22Rv1 (cell line): ENCODE measurements around the gene GMDS.

ENCODE experiments used
- CTCF ChIP-seq: fragments of 450-650 bp; IDR thresholded peaks from 2 replicates; pipeline ENCODE4 v1.5.1; 2017; ENCODE audit warnings: mild to moderate bottlenecking
- ZFX ChIP-seq: fragments of 450-650 bp; IDR thresholded peaks from 2 replicates; pipeline ENCODE4 v1.6.1; 2017; ENCODE audit warnings: antibody characterized with exemption, borderline replicate concordance

GRCh38 chr6:1574083-1574761 lies 671.2 kb downstream of the GMDS start:
- TF ChIP-seq CTCF, result no peak
- no peak for TF ChIP-seq ZFX
